ENCODE data around the gene ATF7IP. TPM values are rescaled to one million over a fixed set of nuclear protein-coding genes. Genes with fewer than 3 reads are reported as not detected.

ATF7IP gene
- polyA plus RNA-seq, 1 of the 3 experiments (the other 2 are of a cell fraction): 2.8 TPM

- ChIA-PET CTCF (interaction anchor here (1.8 kb wide), 1 partner anchor 189 kb away, joined by 6 read pairs; no protein-coding TSS in a partner anchor), POLR2A (no interaction called here)
- Histone ChIP-seq H4K20me1 (ENCODE audit: insufficient read depth) (no peaks in the 10 kb centered on the region), H3K9me2 (no peaks in the 10 kb centered on the region), H3K27ac (ENCODE audit: low read depth in 2 of 2, low read length in 1 of 2) (0 out of 4 replicates have a peak overlapping the region, but pooled peaks of 1 of the 2 experiments have one; percentile 2), H2AFZ (ENCODE audit: low read depth) (no peak overlapping the region), H3F3A (replicated peaks; ENCODE audit: insufficient read depth) (no peaks in the 10 kb centered on the region), H3K79me2 (ENCODE audit: insufficient read depth) (peaks cover 57% of the 10 kb centered on the region; the same call in 1 of the 2 replicates), H3K9ac (no peak overlapping the region), H3K36me3 (replicated peaks in 1 of 2; ENCODE audit: control insufficient read depth in 1 of 2, insufficient read depth in 2 of 2, low read length in 1 of 2) (peaks cover 34 to 42% of the 10 kb centered on the region in 2 experiments), H3K4me2 (no peak overlapping the region), H3K9me3 (no peaks in the 10 kb centered on the region), H3K4me3 (ENCODE audit: low read depth in 2 of 2, low read length in 1 of 2) (no peak overlapping the region), H3K4me1 (ENCODE audit: control insufficient read depth in 1 of 2, insufficient read depth in 2 of 2, low read depth in 1 of 2, low read length in 1 of 2) (peaks cover 0 to 2% of the 10 kb centered on the region in 2 experiments; a peak in 2 of 4 replicates), H3K27me3 (ENCODE audit: insufficient read depth) (no peaks in the 10 kb centered on the region)
- TF ChIP-seq CTCF (IDR thresholded peaks at IDR 0.05) (no peak), EZH2phosphoT487 (IDR thresholded peaks at IDR 0.05; ENCODE audit: borderline replicate concordance, low read depth) (no peak), JUND (IDR thresholded peaks at IDR 0.05) (no peak), CHD2 (IDR thresholded peaks at IDR 0.05; ENCODE audit: low read length, partially characterized antibody) (peak; percentile 72), ZBTB33 (IDR thresholded peaks at IDR 0.05; ENCODE audit: borderline replicate concordance, low read depth) (no peak), TCF12 (IDR thresholded peaks at IDR 0.05) (0 out of 2 replicates have a peak, but pooled peaks have one; percentile 10), RCOR1 (IDR thresholded peaks at IDR 0.05; ENCODE audit: low read length) (peak; percentile 88), SMC3 (IDR thresholded peaks at IDR 0.05; ENCODE audit: low read depth, low read length) (no peak), EP300 (IDR thresholded peaks at IDR 0.05; ENCODE audit: borderline replicate concordance in 1 of 2, low read depth in 1 of 2, low read length in 1 of 2) (peak in 1 of 2 experiments; percentile 94; a peak in 2 of 4 replicates), MEF2A (IDR thresholded peaks at IDR 0.05; ENCODE audit: borderline replicate concordance, low read depth) (no peak), MXI1 (IDR thresholded peaks at IDR 0.05; ENCODE audit: low read depth, low read length) (peak; percentile 29; the same call in 1 of the 2 replicates), YY1 (IDR thresholded peaks at IDR 0.05; ENCODE audit: low read depth) (no peak), FOXJ3 (CRISPR knock-in tag; IDR thresholded peaks at IDR 0.05) (no peak), GATA2 (CRISPR knock-in tag; IDR thresholded peaks at IDR 0.05) (peak; percentile 95), GABPA (IDR thresholded peaks at IDR 0.05; ENCODE audit: low read depth) (no peak)
- DNase-seq: peak; percentile 49
Observed at GRCh38 chr12:14426792-14427191, 61.3 kb downstream of the ATF7IP start.
